ENCODE measurements around the gene KLHL12.

GRCh38 chr1:202880961-202881460 lies 46.0 kb downstream of the KLHL12 start:
- TF ChIP-seq, protein P1, sequence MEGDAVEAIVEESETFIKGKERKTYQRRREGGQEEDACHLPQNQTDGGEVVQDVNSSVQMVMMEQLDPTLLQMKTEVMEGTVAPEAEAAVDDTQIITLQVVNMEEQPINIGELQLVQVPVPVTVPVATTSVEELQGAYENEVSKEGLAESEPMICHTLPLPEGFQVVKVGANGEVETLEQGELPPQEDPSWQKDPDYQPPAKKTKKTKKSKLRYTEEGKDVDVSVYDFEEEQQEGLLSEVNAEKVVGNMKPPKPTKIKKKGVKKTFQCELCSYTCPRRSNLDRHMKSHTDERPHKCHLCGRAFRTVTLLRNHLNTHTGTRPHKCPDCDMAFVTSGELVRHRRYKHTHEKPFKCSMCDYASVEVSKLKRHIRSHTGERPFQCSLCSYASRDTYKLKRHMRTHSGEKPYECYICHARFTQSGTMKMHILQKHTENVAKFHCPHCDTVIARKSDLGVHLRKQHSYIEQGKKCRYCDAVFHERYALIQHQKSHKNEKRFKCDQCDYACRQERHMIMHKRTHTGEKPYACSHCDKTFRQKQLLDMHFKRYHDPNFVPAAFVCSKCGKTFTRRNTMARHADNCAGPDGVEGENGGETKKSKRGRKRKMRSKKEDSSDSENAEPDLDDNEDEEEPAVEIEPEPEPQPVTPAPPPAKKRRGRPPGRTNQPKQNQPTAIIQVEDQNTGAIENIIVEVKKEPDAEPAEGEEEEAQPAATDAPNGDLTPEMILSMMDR (IDR thresholded peaks at IDR 0.05), result no peak
- TF ChIP-seq POLR2A (IDR thresholded peaks at IDR 0.05), result no peak

All from lower leg skin (tissue), 3 donors.